ENCODE results near the gene EBLN1.

GRCh38 chr10:22244001-22244400 lies 26.2 kb upstream of the EBLN1 start:
- no peak for TF ChIP-seq CTCF (conservative IDR thresholded peaks at IDR 0.05 in 1 of 2, IDR thresholded peaks at IDR 0.05 in 1 of 2; ENCODE audit: low read depth in 1 of 2, low read length in 2 of 2)
- no peak for TF ChIP-seq EZH2 (IDR thresholded peaks at IDR 0.05; ENCODE audit: low read length, missing control alignments)

All from fibroblast of lung (primary cell).